T-helper 2 cell treated with Interferon-gamma antibody and Interleukin-4, amounts not matched to agents 100 ng/mL and 5 ng/mL, for 36 hours (primary cell): ENCODE measurements around the gene MCTP2. TPM values are rescaled to one million over a fixed set of nuclear protein-coding genes. Genes with fewer than 3 reads are reported as not detected.

Experiments used
- intact Hi-C: fragments of 100-400 bp; cut with micrococcal nuclease; formaldehyde crosslinking; loops from one replicate; pipeline ENCODE4 v1.15.1; 2023
- total RNA-seq: library from RNA; stranded (reverse); gene quantifications from 2 replicates; pipeline ENCODE4 v1.2.3, GENCODE V29; 2022

Gene MCTP2
- total RNA-seq, 1 donor from 2014 or later = 47.9 TPM

GRCh38 chr15:94348084-94348483 is 116.7 kb downstream of the MCTP2 start:
- intact Hi-C loops = no loop called here

GRCh38 chr15:94351031-94351535 is 119.7 kb downstream of the MCTP2 start:
- intact Hi-C loops = no loop called here

GRCh38 chr15:94352636-94353487 is 121.5 kb downstream of the MCTP2 start:
- intact Hi-C loops = no loop called here

- intact Hi-C loops = no loop called here
These were observed 122.1 kb downstream of the MCTP2 start for GRCh38 chr15:94353488-94353820.

GRCh38 chr15:94354655-94355054 is 123.3 kb downstream of the MCTP2 start:
- intact Hi-C loops = no loop called here

GRCh38 chr15:94359716-94360115 is 128.4 kb downstream of the MCTP2 start:
- intact Hi-C loops = no loop called here

GRCh38 chr15:94360251-94360685 is 128.9 kb downstream of the MCTP2 start:
- intact Hi-C loops = no loop called here

GRCh38 chr15:94362385-94363092 is 131.2 kb downstream of the MCTP2 start:
- intact Hi-C loops = no loop called here

- intact Hi-C loops = no loop called here
These were observed 132.0 kb downstream of the MCTP2 start for GRCh38 chr15:94363382-94363781.

GRCh38 chr15:94366781-94367180 is 135.4 kb downstream of the MCTP2 start:
- intact Hi-C loops = no loop called here

GRCh38 chr15:94367726-94368535 is 136.6 kb downstream of the MCTP2 start:
- intact Hi-C loops = no loop called here

GRCh38 chr15:94370206-94370935 is 139.0 kb downstream of the MCTP2 start:
- intact Hi-C loops = no loop called here

- intact Hi-C loops = no loop called here
These were observed 139.6 kb downstream of the MCTP2 start for GRCh38 chr15:94370936-94371285.

- intact Hi-C loops = no loop called here
These were observed 141.5 kb downstream of the MCTP2 start for GRCh38 chr15:94372821-94373220.

GRCh38 chr15:94375997-94376396 is 144.6 kb downstream of the MCTP2 start:
- intact Hi-C loops = no loop called here

- intact Hi-C loops = no loop called here
These were observed 148.6 kb downstream of the MCTP2 start for GRCh38 chr15:94379986-94380385.

GRCh38 chr15:94380798-94381197 is 149.4 kb downstream of the MCTP2 start:
- intact Hi-C loops = no loop called here

- intact Hi-C loops = no loop called here
These were observed 150.0 kb downstream of the MCTP2 start for GRCh38 chr15:94381384-94381783.

GRCh38 chr15:94383041-94383440 is 151.7 kb downstream of the MCTP2 start:
- intact Hi-C loops = no loop called here

- intact Hi-C loops = no loop called here
These were observed 152.3 kb downstream of the MCTP2 start for GRCh38 chr15:94383706-94384105.

GRCh38 chr15:94385441-94385840 is 154.1 kb downstream of the MCTP2 start:
- intact Hi-C loops = no loop called here
